Nephron progenitor cell (in vitro differentiated cells): ENCODE measurements around the gene RIC3.

Experiments
- DNase-seq: peaks from one replicate; pipeline ENCODE4 v3.0.0; 2021
- H3K27ac Mint-ChIP-seq: 2 replicates; pipeline ENCODE4 v1.8.0; 2021; ENCODE audit warnings: mild to moderate bottlenecking, moderate library complexity, mixed read lengths
- H3K27me3 Mint-ChIP-seq: 2 replicates; pipeline ENCODE4 v1.8.0; 2021; ENCODE audit warnings: mild to moderate bottlenecking, low read depth, mixed read lengths; ENCODE audit not compliant: poor library complexity
- H3K36me3 Mint-ChIP-seq: 2 replicates; pipeline ENCODE4 v1.8.0; 2021; ENCODE audit warnings: low read depth, mixed read lengths
- H3K4me1 Mint-ChIP-seq: 2 replicates; pipeline ENCODE4 v1.8.0; 2021; ENCODE audit warnings: mixed read lengths
- H3K4me3 Mint-ChIP-seq: 2 replicates; pipeline ENCODE4 v1.8.0; 2021; ENCODE audit warnings: mild to moderate bottlenecking, moderate library complexity, mixed read lengths
- H3K9me3 Mint-ChIP-seq: 2 replicates; pipeline ENCODE4 v1.8.0; 2021; ENCODE audit warnings: mild to moderate bottlenecking, moderate library complexity, mixed read lengths
- CTCF ChIP-seq: fragments of 200-600 bp; sonication (generic); IDR thresholded peaks from 2 replicates; pipeline ENCODE4 v1.5.0; 2021; ENCODE audit warnings: antibody characterized with exemption

Gene RIC3

GRCh38 chr11:8204025-8204424 lies 35.2 kb upstream of the RIC3 start:
- no peaks in the 10 kb centered on the region for H3K36me3 Mint-ChIP-seq
- H3K27me3 Mint-ChIP-seq: peaks cover 6% of the 10 kb centered on the region
- no peaks in the 10 kb centered on the region for H3K9me3 Mint-ChIP-seq
- no peak overlapping the region for H3K4me3 Mint-ChIP-seq
- TF ChIP-seq CTCF: no peak
- H3K4me1 Mint-ChIP-seq: peaks cover 30% of the 10 kb centered on the region
- no peak overlapping the region for H3K27ac Mint-ChIP-seq
- no peak for DNase-seq

- Mint-ChIP-seq H3K27ac (no peak overlapping the region), H3K27me3 (peaks cover 6% of the 10 kb centered on the region)
- TF ChIP-seq CTCF: no peak
Measured at GRCh38 chr11:8203414-8203715, 34.5 kb upstream of the RIC3 start.

GRCh38 chr11:8202516-8203413 lies 33.9 kb upstream of the RIC3 start:
- H3K27me3 Mint-ChIP-seq: peaks cover 5% of the 10 kb centered on the region
- H3K27ac Mint-ChIP-seq: no peak overlapping the region
- no peaks in the 10 kb centered on the region for H3K9me3 Mint-ChIP-seq
- peaks cover 26% of the 10 kb centered on the region for H3K4me1 Mint-ChIP-seq
- H3K36me3 Mint-ChIP-seq: no peaks in the 10 kb centered on the region
- TF ChIP-seq CTCF: no peak
- DNase-seq: no peak
- H3K4me3 Mint-ChIP-seq: no peak overlapping the region

More at GRCh38 chr11:8203414-8203715, 34.5 kb upstream of the RIC3 start:
- Mint-ChIP-seq H3K36me3 (no peaks in the 10 kb centered on the region), H3K9me3 (no peaks in the 10 kb centered on the region), H3K4me1 (peaks cover 30% of the 10 kb centered on the region), H3K4me3 (no peak overlapping the region)
- DNase-seq: no peak

- Mint-ChIP-seq H3K4me3 (no peak overlapping the region), H3K9me3 (no peaks in the 10 kb centered on the region), H3K27me3 (peaks cover 6% of the 10 kb centered on the region), H3K4me1 (peaks cover 16% of the 10 kb centered on the region), H3K36me3 (no peaks in the 10 kb centered on the region), H3K27ac (no peak overlapping the region)
- TF ChIP-seq CTCF: no peak
- no peak for DNase-seq
Measured at GRCh38 chr11:8201644-8202365, 33.0 kb upstream of the RIC3 start.

GRCh38 chr11:8199676-8200075 lies 30.9 kb upstream of the RIC3 start:
- Mint-ChIP-seq H3K9me3 (no peaks in the 10 kb centered on the region), H3K4me1 (peaks cover 5% of the 10 kb centered on the region), H3K27ac (no peak overlapping the region), H3K4me3 (no peak overlapping the region), H3K36me3 (no peaks in the 10 kb centered on the region), H3K27me3 (peaks cover 11% of the 10 kb centered on the region)
- DNase-seq: no peak
- no peak for TF ChIP-seq CTCF
